ENCODE data around the gene IRAG1.
"Not testable (repeated sequence)": the region's sequence is repeated elsewhere in the genome, so short reads cannot be mapped to it uniquely, and the experiment has no call there.

The IRAG1 gene

DNA sequence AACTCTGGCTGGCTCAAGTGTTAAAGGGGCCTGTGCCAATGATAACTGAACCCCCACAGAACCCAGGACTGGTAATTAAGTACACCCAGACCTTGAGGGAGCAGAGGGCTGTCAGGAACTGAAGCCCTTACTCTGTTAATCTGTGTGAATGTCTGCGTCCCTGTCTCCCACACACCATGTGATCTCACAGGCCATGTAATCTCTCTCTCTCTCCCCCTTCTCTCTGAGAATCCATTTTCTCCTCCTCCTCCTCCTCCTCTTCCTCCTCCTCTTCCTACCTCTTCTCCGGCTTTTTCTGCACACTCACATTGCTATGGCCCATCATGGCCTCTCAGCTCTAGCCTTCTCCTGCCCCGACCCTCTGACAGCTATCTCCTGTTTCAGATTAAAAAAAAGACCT, 14.6 kb upstream of the IRAG1 start:
- no peak for DNase-seq

DNA sequence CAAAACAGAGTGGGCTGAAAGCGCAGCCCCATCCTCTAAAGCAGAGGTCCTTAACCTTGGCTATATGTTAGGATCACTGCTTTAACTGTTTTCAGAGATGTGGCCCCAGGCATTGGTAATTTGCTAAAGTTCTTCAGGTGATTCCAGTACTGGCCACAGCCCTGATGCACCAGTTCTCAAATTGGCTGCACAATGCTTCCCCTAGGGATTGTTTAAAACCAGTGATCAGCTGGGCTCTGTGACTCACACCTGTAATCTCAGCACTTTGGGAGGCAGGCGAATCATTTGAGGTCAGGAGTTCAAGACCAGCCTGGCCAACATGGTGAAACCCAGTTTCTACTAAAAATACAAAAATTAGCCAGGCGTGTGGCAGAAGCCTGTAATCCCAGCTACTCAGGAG, 8.4 kb upstream of the IRAG1 start:
- DNase-seq, result no peak

DNA sequence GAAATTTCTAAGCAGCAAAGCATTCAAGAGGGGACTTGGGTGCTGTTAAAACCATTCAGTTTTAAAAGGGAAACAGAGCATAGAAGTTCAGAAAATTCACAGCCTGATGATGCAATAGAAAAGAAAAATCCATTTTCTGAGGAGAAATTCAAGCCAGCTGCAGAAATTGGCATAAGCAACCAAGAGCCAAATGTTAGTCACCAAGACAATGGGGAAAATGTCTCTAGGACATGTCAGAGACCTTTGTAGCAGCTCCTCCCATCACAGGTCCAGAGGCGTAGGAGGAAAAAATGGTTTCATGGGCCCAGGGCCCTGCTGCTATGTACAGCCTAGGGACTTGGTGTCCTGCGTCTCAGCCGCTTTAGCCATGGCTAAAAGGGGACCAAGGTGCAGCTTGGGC, 5.5 kb upstream of the IRAG1 start:
- no peak for DNase-seq

DNA sequence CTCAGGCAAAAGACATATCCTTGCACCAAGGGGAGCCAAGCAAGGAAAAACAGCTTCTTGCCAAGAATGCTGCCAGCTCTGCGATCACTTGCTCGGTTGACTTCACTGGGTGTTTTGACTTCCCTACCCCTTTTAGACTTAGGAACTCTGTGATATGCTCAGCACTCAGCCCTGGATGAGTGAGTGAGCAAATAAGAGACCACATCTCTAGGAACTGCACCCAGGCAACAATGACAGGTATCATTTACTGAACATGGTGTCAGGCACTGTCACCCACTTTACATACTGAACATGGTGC, 3.7 kb upstream of the IRAG1 start:
- DNase-seq, result no peak

GRCh38 chr11:10696468-10697322, 3.1 kb upstream of the IRAG1 start:
- peak in 4 of 14 donors; percentile 14 to 62 (median 30) for DNase-seq

DNA sequence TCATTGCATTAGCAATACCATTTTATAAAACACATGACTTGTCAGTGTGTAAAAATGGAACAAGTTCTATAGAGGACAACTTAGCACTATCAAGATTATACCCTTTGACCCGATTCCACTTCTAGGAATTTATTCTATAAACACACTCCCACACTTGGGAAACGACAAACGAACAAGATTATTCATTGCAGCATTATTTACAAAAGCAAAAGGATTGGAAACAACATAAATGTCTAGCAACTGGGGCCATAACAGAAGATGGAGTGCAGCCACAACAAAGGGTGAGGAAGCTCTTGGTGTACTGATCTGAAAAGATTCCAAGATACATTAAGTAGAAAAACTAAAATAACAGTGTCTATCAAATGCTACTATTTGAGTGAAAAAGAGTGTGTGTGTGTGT, 2.3 kb upstream of the IRAG1 start:
- DNase-seq, result no peak

- DNase-seq, result peak in 1 of 14 donors; percentile 2
These were observed 1.1 kb upstream of the IRAG1 start for GRCh38 chr11:10694486-10695239.

- DNase-seq, result no peak
These were observed 932 bp downstream of the IRAG1 start for GRCh38 chr11:10692531-10693115.

- DNase-seq, result no peak
These were observed 5.2 kb downstream of the IRAG1 start for GRCh38 chr11:10688401-10688800.

GRCh38 chr11:10686311-10686710, 7.2 kb downstream of the IRAG1 start:
- no peak for DNase-seq

GRCh38 chr11:10683429-10683828, 10.1 kb downstream of the IRAG1 start:
- DNase-seq, result no peak

DNA sequence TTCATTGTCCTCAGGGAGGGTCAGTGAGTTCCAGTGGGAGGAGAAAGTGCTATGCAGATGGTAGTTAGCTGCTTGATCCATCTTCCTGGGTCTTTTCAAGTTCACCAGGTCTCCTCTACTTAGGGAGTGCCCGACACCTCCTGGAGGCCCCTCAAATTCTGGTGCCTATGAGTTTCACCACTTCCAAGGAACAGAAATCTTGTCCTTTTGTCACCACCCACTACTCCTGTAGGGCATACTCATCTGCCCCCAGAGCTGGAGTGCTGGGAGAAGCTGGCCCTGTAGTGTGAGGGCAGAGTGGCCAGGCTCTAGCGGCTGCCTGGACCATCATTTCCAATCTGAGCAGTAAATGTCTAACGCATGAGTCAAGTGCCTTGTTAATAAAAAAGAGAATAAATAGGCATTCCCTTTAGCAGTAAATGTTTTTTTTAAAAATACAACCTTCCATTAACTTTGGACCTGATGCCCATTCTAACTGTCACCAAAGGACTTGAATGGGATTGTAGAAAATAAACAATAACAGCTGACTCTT, 12.5 kb downstream of the IRAG1 start:
- DNase-seq, result no peak

GRCh38 chr11:10680279-10680678, 13.3 kb downstream of the IRAG1 start:
- not testable (repeated sequence) for DNase-seq

- no peak for DNase-seq
These were observed 13.9 kb downstream of the IRAG1 start for GRCh38 chr11:10679644-10680043.

- no peak for DNase-seq
These were observed 15.5 kb downstream of the IRAG1 start for GRCh38 chr11:10678101-10678500.

DNA sequence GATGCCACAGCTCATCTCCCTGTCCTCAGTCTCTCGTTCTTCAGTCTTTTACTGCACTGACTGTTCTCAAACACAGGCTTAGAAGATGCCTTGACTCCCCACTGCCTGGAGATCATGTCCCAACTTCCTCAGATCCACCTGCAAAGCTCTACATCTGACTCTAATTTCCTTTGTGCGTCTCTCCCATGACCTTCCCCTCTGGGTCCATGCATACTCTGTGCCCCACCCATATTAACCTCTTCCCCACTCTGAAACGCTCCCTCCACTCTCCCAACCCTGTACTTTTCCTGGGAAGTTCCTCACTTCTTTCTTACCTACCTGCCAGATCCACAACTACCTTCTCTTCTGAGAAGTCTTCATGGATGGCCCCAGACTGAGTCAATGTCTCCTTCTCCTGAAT, 16.6 kb downstream of the IRAG1 start:
- no peak for DNase-seq

GRCh38 chr11:10674911-10675440, 18.6 kb downstream of the IRAG1 start:
- DNase-seq, result peak in 8 of 14 donors; percentile 42 to 86 (median 56)

- DNase-seq, result peak in 3 of 14 donors; percentile 39 to 73 (median 61)
These were observed 19.1 kb downstream of the IRAG1 start for GRCh38 chr11:10674440-10674855.

- DNase-seq, result no peak
These were observed 20.0 kb downstream of the IRAG1 start for GRCh38 chr11:10673501-10674062.

DNA sequence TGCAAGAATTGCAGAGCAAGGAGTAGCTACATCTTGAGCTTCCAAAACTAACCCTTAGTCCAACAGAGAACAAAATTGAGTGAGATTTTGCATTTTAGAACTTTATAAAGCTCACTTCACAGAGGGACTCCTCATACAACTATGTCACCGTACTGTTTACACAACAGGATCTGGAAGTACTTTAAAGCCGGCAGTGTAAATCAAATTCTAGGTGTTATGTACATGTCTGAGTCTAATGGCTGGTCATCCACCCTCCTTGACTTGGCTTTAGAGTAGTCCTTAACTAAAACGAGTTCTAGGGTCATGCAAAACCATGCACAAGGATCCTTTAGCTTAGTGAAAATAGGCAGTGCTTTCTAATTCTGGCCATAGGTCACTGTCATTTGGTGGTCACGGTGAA, 23.5 kb downstream of the IRAG1 start:
- no peak for DNase-seq

DNA sequence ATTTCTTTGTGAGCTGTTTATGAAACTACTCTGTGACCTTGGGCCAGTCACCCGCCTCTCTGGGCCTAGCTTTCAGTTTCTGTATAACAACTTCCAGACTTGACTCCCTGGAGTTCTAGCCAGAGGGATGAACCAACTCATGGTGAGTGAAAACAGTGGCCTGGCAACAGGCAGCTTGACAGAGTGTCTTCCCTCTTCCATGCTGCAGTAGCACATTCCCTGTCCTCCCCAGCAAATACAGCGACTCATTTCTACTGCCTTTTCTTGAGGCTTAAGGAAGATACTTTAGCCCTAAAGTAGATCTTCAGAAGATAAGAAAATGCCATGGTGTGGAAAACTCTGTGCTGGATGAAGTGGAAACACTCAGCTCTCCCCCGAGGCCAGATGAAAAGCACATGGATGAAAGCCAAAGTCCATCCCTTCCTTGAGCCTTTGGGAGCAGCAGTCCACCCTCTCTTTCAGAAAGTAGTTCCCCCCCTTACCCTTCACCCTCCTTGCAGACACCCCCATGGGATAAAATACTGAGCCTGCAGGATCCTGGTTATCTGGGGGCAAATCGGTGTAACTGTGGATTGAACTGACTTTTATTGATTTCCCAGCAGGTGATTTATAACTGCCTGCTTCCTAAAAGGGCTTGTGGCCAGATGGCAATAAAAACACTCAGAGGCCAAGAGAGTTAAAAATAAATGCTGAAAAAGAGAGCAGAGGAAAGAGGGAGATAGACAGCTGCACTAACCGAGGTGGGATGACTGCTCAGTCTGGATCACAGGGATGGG, 24.1 kb downstream of the IRAG1 start:
- no peak for DNase-seq

DNA sequence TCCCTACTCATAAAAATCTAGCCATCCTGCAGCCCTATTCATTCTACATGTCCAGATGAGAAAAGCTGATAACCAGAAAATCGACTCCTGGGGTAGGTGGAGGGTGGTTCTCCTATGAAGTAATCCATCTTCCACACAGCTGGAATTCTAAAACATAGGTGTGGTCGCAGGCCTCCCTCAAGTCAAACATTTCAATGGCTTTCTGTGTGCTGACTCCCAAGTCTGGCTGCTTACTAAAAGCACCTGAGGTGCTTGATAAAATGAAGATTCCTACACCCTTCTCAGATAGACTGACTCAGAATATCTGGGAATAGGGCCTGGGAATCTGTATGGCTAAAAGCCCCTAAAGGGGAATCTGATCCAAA, 26.1 kb downstream of the IRAG1 start:
- no peak for DNase-seq

Data from C1 segment of cervical spinal cord (tissue), 14 donors.